HG03571 (cell line): ENCODE data around the gene SCARB1.

ENCODE experiments used
- ATAC-seq: cut with Tn5 transposase; IDR thresholded peaks from one replicate; pipeline ENCODE4 v1.9.1; 2021; ENCODE audit not compliant: unreplicated experiment

The SCARB1 gene

DNA sequence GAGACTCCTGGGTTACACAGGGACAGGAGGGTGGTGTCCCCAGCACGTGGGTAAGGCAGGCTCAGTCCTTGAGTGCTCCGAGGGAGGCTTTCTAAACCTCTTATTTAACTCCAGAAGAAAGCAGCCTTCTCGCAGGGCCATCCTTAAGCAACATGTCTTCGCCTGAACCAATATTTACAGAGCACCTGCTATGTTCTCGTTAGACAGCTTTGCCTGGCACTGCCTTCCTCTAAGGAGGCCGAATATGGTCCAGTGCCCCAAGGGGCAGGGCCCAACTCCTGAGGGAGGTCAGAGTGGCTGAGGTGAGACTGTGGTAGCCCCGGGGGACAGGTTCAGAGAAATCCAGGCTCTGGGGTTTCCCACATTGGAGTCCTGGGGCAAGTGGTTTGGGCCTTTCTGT is 2.1 kb upstream of the SCARB1 start:
- no peak for ATAC-seq

DNA sequence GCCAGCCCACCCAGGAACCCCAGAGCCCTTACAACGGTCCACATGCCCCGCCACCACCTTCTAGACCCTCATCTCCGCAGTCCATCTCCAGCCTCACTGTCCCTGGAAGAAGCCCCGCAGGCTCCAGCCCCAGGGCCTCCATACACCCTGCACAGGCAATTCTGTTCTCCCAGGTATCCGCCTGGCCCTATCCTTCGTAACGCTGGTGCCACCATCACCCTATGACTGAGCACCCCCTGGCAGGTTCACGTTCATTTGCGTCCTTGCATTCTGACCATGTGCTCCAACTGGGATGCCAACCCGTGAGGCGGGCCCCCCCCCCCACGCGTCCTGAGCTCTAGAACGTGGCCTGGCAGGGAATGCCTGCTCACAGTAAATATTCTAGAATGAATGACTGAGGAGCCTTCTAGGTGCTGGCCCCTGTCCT is 675 bp upstream of the SCARB1 start:
- no peak for ATAC-seq

DNA sequence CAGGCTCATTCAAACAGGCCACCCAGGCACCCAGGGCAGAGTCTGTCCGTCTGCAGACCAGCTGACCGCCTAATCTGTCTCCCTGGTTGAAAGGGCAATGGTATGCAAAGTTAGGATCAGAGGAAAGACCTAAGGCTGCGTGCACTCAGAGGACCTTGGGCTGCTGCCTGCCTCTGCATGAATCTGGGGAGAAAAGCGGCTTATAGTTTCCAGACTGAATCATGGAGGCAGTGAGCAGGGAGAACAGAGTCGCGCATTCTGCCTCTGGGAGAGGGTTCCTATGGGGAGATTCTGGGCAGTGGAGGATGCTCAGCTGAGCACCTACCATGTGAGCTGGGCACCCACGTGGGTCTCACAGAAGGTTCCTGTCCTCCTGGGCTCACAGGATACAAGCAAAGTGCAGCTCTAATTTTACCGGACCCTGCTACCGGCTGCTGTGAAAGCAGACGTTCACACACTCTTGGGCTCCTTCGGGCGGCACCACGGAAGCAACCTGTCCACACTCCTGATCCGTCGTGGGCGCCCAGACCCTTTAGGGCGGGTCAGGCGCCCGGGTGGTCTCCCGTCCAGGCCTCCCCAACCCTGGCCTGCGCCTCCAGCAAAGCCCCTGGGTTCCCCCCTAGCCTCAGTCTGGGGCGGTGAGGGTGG is 772 bp downstream of the SCARB1 start:
- peak; percentile 23 for ATAC-seq

DNA sequence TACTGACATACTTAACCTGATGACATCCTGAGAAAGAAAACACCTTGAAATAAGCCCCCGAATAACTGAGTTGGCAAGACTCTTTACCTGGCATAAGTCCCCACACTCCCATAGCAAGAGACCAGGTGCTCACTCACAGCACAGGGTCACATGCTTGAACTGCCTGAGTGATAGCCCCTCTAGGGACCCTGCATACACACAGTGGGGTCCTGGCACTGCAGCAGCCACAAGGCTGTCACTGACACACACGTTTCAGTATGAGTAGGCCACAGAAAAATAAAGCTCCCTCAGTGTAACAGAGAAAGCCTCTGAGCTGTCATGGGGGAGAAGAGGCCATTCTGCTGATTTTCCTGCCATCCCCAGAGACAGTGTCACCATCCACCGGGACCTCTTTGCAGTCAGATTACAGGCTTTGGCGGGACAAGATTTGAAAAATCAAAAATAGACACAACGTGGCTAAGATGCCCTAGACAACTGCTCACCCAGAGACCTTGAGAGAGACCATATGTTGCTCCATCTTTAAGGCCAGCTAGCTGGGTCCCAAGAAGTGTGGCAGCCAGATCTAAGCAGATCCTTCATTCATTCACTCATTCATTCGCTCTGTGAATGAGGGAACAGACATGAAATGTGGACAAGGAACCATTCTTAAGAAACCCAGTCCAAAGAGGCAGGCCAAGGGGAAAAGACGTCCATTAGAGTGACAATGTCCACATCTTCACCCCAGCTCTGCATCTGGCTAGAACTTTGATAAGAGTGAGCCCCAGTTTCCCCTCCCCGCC is 1.6 kb downstream of the SCARB1 start:
- ATAC-seq, result no peak

DNA sequence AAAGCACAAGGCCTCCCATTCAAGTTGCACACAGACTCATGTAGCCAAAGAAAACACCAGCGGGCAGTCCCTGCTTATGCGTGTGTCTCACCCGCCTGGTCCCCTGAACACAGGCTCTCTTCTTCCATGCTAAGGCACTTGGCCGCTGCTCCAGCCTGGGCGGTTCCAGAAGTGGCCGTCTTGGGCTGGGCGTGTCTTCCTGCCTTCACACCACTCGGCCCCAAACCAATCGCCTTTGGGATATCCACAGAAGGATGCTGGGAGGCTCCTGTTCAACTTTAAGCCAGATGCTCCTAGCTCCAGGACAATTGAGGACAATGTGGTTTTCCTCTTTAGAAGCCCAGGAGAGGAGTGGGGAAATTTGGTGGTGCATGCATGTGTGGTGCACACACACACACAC is 2.2 kb downstream of the SCARB1 start:
- ATAC-seq, result no peak

DNA sequence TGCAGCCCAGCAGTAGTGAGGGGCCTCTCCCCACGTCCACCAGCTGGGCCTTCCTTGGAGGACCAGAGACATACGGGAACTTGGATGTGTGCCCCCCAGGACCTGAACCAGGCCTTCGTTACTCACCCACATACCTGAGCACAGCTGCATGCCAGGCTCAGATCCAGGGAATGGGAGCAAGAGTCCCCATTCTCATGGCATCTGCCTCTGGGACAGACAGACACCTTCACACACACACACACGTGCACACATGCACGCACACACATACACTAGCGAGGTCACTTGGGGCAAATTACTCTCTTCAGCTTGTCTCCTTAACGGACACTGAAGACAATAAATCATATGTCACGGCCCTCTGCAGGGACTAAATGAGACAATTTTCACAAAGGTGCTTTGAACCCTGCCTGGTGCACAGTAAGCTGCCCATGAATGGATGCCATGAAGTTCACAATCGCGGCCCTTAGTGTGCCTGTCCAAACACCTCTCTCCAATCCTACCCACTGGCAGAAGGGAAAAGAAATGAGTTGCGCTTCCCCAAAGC is 5.7 kb downstream of the SCARB1 start:
- ATAC-seq, result no peak

DNA sequence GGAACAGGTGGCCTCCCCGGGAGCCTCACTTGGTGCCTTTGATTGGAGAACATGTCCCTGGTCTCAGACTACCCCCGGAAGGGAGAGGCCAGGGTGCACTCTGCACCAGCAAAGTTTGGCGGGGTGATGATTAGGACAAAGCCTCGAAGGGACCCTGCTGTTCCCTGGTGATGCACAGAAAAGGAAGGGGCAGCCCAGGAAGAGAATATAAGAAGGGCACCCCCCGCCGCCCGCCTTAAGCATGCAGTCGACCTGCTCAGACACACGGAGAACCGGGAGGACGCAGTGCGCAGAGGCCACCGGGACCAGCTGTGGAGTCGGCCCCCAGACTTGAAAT is 6.9 kb downstream of the SCARB1 start:
- ATAC-seq, result no peak

DNA sequence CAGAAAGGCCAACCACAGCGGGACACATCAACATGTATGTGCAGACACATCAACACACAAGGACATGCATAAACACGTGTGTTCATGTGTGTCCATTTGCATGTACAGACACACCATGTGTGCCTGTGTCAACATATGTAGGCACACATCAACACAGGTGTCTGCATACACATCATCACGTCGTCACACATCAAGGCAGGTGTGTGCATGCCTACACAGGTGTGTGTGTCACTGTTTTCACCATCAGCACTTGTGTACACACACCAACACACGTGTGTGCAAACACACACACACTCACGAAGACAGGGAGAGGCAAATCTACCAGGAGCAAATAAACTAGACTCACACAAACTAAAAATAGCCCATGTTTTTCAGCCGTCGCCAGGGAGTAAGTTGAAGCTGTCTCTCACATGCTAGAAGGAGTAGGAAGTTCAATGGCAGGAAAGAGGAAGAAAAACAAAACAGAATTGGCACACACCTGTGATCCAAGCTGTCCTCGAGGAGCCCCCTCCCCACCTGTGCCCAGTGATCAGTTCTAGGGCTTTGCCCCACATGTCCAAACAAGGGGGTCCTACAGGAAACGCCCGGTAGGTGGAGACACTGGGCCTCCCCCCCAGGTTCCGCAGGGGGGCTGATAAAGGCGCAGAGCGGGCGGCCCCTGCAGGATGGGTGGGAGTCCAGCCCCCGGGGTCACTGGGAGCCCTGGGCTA is 7.4 kb downstream of the SCARB1 start:
- ATAC-seq, result no peak

DNA sequence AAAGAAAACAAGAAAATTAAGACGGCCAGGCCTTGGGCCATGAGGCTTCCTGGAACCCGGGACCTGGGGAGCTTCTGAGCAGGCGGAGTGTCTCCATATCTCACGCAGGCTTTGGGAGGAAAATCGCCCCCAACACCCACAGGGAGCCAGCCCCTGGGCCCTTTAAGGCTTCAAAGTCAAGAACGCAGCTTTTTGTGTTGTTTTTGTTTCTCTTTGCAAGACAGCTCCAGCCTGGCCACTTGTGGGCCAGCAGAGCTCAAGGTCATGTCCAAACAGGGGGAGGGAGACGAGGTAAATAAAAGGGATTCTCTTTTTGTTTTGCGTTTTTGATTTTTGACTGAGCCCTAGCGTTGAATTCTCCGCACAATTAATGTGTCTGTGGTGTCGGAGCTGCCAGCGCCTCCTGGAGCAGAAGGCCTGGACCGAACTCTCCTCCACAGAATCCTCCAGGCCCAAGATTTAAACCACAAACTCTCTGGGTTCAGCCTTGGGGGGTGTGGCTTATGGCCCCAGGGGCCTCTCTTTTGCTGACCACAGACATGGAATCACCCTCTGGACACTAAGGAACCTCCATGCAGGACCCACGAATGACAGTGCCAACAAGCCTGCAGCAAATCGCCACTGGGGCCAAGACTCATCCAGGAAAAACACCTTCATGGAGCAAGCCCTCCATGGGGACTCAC is 8.2 kb downstream of the SCARB1 start:
- no peak for ATAC-seq

DNA sequence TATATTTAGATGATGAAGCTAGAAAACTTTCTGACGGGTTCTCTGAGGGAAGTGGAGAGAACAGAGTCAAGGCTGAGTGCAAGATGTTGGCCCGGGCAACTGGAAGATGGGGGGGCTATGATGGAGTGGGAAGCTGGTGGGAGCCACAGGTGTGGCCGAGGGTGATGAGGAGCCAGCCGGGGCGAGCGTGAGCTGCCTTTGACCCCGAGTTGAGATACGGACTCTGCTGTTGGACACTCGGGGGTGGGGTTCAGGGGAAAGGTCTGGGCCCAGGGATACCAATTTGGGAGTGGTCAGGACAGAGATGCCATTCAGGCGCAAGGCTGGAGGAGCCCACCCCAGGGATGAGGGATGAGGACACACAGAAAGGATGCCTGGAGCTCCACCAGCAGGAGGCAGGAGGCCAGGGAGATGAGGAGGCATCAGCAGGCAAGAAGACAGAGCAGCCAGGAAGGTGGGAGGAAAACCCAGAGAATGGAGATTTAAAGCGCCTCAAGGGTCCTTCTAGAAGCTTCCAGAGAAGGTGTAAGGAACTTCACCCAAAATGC is 9.0 kb downstream of the SCARB1 start:
- ATAC-seq, result no peak

DNA sequence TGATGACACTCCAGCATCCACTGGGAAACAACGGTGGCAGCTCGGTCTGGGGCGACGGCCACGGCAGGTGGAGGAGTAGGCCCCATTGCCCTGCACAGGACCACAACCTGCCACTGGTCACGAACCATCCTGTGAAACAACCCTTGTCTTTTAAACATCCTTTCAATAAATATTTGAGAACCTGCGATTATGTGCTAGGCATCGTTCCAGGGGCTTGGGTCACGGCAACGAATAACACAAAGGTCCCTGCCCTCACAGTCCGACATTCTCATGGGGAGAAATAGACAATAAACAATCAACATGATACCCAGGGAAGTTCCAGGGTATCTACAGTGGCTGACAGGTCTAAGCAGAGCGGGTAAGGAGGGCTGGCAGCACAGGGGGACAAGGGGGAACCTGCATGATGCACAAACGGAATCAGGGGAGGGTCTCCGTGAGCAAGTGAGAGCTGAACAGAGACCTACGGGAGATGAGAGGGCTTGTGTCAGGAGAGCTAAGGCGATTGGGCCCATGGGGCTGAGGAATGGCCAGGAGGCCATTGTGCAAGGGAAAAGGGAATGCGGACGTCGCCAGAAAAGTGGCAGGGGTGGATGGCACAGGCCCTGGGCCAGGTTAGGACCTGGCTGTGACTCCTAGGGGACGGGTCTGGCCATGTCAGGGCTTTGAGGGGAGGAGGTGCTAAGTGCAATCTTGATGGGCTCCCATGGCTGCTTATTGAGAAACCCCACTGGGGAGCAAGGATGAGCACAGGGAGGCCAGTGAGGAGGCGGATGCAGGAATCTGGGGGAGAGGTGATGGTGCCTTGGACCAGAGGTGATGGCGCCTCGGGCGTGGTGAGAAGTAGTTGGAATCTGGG is 9.7 kb downstream of the SCARB1 start:
- no peak for ATAC-seq

DNA sequence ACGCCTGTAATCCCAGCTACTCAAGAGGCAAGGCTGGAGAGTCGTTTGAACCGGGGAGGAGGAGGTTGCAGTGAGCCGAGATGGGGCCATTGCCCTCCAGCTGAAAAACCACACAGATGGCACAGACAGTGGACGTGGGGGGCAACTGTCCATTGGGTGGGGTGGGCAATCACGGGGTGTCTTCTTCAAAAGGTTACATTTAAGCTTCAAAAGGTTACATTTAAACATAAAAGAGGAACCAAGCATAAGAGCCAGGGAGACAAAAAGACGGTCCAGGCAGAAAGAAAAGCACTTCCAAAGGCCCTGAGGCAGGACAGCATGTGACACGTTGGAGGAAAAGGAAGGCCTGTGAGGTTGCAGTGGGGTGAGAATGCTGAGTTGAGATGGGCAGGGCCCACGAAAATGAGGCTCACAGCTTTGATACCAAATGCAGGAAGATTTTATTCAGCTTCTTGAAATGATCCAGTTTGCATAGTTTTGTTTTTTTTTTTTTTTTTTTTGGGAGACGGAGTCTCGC is 10.7 kb downstream of the SCARB1 start:
- ATAC-seq, result no peak

DNA sequence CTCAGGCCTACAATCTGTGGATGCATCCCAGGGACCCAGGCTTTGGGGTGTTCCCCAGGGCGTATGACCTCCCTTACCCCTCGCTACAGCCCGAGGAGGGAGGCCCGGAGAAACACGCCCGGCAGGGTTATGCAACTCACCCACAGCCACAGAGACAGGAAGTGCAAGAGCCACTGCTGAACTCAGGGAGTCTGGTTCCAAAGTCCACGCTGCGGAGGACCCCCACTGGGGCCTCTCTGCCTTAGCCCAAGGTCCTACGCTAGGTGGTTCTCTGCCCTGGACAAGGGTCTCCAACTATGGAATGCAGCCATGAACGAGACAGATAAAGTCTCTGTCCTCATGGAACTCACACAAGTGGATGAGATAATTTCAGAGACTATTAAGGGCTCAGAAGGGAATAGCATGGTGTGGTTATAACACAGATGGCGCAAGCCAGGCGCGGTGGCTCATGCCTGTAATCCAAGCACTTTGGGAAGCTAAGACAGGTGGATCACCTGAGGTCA is 11.3 kb downstream of the SCARB1 start:
- no peak for ATAC-seq

DNA sequence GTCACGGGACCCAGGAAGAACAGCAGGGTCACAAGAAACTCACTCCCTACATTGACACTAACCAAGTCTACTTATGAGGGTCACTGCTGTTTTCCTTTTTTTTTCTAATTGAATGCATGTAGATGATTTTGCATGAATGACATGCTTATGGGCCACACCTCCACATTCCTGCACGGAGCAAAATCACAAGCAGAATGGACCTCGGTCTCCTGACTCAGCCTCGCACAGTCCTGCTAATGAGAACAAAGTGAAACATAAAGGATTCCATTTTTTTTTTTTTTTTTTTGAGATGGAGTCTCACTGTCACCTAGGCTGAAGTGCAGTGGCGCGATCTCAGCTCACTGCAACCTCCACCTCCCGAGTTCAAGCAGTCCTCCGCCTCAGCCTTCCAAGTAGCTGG is 12.3 kb downstream of the SCARB1 start:
- no peak for ATAC-seq

DNA sequence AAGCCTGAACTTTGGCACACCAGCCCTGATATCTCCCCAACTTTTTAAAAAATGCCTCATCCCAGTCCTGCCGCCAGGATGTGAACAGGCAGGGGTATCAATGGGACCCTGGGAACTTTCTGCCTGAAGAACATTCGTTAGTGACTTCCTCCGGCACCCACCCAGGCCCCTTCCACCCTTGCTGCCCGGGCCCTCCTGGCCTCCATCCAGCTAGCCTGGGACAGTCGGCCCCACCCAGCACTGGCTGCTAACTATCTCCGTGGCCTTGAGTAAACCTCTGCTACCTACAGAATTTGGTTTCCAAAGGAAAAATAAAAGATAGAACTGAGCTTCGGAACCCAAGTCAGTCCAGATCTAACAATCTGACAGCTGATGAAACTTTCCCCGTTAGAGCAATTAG is 14.3 kb downstream of the SCARB1 start:
- no peak for ATAC-seq

DNA sequence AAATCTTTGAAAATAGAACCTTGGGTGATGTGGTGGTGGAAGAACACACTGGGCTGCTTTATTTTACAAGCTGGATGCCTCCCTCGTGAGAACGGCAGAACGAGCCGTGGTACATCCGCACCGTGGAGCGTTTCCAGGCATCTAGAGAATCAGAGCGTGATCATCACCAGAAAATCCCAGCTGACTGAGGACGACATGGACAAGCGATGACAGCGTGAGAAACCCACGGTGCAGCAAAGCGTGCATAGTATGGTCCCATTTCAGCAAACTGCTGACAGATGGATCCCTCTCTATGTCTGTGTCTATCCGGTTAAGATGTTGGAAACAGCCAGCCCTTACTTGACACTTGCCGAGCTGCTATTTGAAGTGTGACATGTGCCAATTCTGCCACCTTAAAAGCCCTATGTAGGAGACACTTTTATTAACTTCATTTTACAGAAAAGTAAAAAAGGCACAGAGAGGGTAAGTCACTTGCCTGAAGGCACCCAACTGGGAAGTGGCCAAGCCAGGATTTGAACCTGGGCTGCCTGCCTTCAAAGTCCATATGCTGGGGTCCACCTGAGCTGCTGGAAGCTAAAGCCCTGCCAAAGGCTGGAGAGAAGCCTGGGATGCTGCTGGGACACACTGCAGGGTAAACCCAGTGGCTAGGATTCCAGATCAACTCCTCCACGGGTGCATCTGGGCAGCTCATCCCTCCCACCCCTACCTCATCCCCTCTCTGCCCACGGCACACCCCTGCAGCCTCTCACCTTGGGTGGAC is 14.9 kb downstream of the SCARB1 start:
- ATAC-seq, result no peak

DNA sequence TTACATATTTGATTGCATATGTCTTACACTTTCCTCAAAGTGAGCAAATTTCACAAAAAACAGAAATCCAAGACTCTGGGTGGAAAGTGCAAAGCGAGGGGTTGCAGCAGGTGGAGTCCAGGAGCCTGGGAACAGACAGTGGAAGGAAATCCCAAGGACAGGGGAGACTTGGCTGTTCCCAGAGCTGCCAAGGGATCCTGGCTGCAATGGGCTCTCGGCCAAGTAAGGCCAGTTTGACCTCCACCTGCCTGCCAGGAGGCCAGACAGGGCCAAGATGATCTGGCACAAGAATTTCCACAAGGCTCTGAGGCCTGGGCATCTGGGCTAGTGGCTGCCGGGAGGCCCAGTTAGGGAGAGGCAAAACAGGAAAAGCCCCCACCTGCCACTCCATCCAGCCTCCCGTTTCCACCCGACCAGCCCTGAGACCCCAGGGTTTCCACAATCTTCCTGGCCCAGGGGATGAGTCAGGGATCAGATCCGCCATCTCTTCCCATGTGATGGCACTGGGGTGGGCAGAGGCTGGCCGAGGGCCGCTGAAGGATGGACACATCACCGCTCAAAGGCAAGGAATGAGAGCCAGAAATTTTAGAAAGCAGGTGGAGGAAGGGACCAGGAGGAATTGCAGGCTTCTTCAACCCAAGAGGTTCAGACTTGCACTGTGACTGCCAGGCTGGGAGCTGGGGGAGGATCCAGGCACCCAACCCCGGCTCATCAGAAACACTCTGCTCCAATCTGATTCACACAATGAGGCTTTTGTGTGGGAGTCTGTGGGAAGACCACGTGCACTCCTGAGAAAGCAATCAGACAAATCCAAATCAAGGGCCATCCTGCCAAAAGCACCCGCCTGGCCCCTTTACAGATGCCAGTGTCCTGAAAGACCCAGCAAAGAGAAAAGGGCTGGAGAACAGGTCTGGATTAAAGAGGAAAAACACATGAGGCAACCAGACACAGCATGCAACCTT is 16.3 kb downstream of the SCARB1 start:
- ATAC-seq, result no peak
